GM19238 (cell line): ENCODE results near the gene SH3TC2.

ENCODE experiments used
- DNase-seq: peaks from one replicate; pipeline ENCODE4 v3.0.0; 2011; ENCODE audit warnings: low spot score; ENCODE audit not compliant: insufficient read length

The SH3TC2 gene

GRCh38 chr5:149001162-149001561 lies 61.7 kb downstream of the SH3TC2 start:
- DNase-seq = no peak

- no peak for DNase-seq
These were observed 63.1 kb downstream of the SH3TC2 start for GRCh38 chr5:148999741-149000140.

GRCh38 chr5:148998174-148998797 lies 64.6 kb downstream of the SH3TC2 start:
- no peak for DNase-seq

GRCh38 chr5:148996270-148996669 lies 66.6 kb downstream of the SH3TC2 start:
- DNase-seq = no peak

- DNase-seq = no peak
These were observed 67.1 kb downstream of the SH3TC2 start for GRCh38 chr5:148995791-148996190.

- DNase-seq = no peak
These were observed 69.5 kb downstream of the SH3TC2 start for GRCh38 chr5:148993283-148993936.

- DNase-seq = no peak
These were observed 70.6 kb downstream of the SH3TC2 start for GRCh38 chr5:148992265-148992664.

- DNase-seq = no peak
These were observed 71.3 kb downstream of the SH3TC2 start for GRCh38 chr5:148991566-148991965.

- DNase-seq = no peak
These were observed 72.0 kb downstream of the SH3TC2 start for GRCh38 chr5:148990817-148991216.

- DNase-seq = no peak
These were observed 73.3 kb downstream of the SH3TC2 start for GRCh38 chr5:148989567-148989966.

- no peak for DNase-seq
These were observed 74.5 kb downstream of the SH3TC2 start for GRCh38 chr5:148988328-148988727.

- no peak for DNase-seq
These were observed 76.2 kb downstream of the SH3TC2 start for GRCh38 chr5:148986636-148987035.

GRCh38 chr5:148984345-148984744 lies 78.5 kb downstream of the SH3TC2 start:
- DNase-seq = no peak

GRCh38 chr5:148981353-148981752 lies 81.5 kb downstream of the SH3TC2 start:
- DNase-seq = no peak

- DNase-seq = no peak
These were observed 82.1 kb downstream of the SH3TC2 start for GRCh38 chr5:148980731-148981130.

- DNase-seq = no peak
These were observed 83.7 kb downstream of the SH3TC2 start for GRCh38 chr5:148979083-148979723.

GRCh38 chr5:148978370-148979082 lies 84.3 kb downstream of the SH3TC2 start:
- no peak for DNase-seq

- DNase-seq = no peak
These were observed 86.1 kb downstream of the SH3TC2 start for GRCh38 chr5:148976569-148977381.

GRCh38 chr5:148974642-148975327 lies 88.1 kb downstream of the SH3TC2 start:
- no peak for DNase-seq

GRCh38 chr5:148973455-148973854 lies 89.4 kb downstream of the SH3TC2 start:
- no peak for DNase-seq

GRCh38 chr5:148972974-148973374 lies 89.9 kb downstream of the SH3TC2 start:
- DNase-seq = no peak
